NCI-H2107 (cell line): Measurements from ENCODE around the gene ANGPTL2.

Experiments used
- DNase-seq: peaks from one replicate; lab custom pipeline; 2025; lab: John Stamatoyannopoulos, UW

The ANGPTL2 gene

GRCh38 chr9:127116957-127117356, 5.5 kb downstream of the ANGPTL2 start:
- DNase-seq, result no peak

GRCh38 chr9:127116088-127116726, 6.2 kb downstream of the ANGPTL2 start:
- DNase-seq, result no peak

- no peak for DNase-seq
These were observed 7.8 kb downstream of the ANGPTL2 start for GRCh38 chr9:127114606-127115005.

GRCh38 chr9:127113191-127113972, 9.1 kb downstream of the ANGPTL2 start:
- DNase-seq, result no peak

GRCh38 chr9:127112735-127113161, 9.7 kb downstream of the ANGPTL2 start:
- DNase-seq, result no peak

GRCh38 chr9:127112056-127112455, 10.4 kb downstream of the ANGPTL2 start:
- DNase-seq, result no peak

- DNase-seq, result no peak
These were observed 13.2 kb downstream of the ANGPTL2 start for GRCh38 chr9:127109212-127109711.

- DNase-seq, result no peak
These were observed 14.2 kb downstream of the ANGPTL2 start for GRCh38 chr9:127107929-127108876.

GRCh38 chr9:127107171-127107928, 15.1 kb downstream of the ANGPTL2 start:
- no peak for DNase-seq

- no peak for DNase-seq
These were observed 16.0 kb downstream of the ANGPTL2 start for GRCh38 chr9:127106466-127106855.

GRCh38 chr9:127105805-127106465, 16.5 kb downstream of the ANGPTL2 start:
- no peak for DNase-seq

- no peak for DNase-seq
These were observed 17.7 kb downstream of the ANGPTL2 start for GRCh38 chr9:127104581-127105311.

GRCh38 chr9:127102788-127103187, 19.6 kb downstream of the ANGPTL2 start:
- DNase-seq, result no peak

- DNase-seq, result no peak
These were observed 20.3 kb downstream of the ANGPTL2 start for GRCh38 chr9:127102176-127102575.

- no peak for DNase-seq
These were observed 22.8 kb downstream of the ANGPTL2 start for GRCh38 chr9:127099664-127100063.

- no peak for DNase-seq
These were observed 23.4 kb downstream of the ANGPTL2 start for GRCh38 chr9:127098916-127099553.

- DNase-seq, result no peak
These were observed 24.8 kb downstream of the ANGPTL2 start for GRCh38 chr9:127097683-127098082.

GRCh38 chr9:127096208-127096607, 26.2 kb downstream of the ANGPTL2 start:
- DNase-seq, result no peak

- DNase-seq, result no peak
These were observed 27.0 kb downstream of the ANGPTL2 start for GRCh38 chr9:127095411-127095810.
